CD4-positive, alpha-beta T cell treated with Interferon alpha-2 for 1 hour (primary cell): Measurements from ENCODE around the gene PTPRN2.

Experiments
- DNase-seq, 2 donors: peaks; one replicate each; pipeline ENCODE4 v3.0.0-alpha.2; 2020 to 2022

Gene PTPRN2

DNA sequence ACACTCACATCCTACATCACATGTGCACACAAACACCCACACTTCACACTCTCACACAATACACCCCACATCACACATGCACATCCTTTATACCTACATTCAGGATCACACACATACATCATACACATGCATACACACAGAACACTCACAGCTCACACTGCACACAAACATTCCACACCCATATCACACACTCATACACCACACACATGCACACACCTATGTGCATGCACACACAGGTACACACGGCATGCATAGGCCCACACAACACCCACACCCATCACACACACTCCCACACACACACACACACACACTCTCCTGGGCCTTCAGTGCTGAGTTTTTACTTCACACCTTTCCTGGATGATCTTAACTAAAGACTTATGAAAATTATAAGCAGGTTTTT lies 1030.4 kb downstream of the PTPRN2 start:
- no peak for DNase-seq

GRCh38 chr7:157556642-157556944 lies 1031.0 kb downstream of the PTPRN2 start:
- no peak for DNase-seq

DNA sequence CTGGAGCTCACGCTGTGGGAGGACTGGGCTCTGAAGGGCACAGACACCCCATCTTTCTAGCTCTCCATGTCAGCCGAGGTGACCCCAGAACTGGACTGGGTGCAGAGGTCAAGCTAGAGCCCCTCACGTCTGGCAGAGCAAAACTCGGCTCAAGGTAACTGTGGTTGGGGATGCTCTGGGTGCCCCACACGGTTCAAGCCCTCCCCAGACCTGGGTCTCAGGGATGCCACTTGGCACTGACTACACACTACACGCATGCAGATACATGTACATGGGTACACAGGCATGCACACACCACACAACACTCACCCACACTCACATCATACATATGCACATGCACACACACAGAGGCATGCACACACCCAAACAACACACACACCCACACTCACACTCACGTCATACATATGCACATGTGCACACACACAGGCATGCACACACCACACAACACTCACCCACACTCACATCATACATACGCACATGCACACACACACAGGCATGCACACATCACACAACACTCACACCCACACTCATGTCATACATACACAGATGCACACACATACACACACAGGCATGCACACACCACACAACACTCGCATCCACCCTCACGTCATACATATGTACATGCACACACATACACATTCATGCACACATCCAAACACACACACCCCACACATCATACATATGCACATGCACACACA lies 1031.5 kb downstream of the PTPRN2 start:
- DNase-seq, result no peak

GRCh38 chr7:157555313-157555712 lies 1032.3 kb downstream of the PTPRN2 start:
- DNase-seq, result no peak

DNA sequence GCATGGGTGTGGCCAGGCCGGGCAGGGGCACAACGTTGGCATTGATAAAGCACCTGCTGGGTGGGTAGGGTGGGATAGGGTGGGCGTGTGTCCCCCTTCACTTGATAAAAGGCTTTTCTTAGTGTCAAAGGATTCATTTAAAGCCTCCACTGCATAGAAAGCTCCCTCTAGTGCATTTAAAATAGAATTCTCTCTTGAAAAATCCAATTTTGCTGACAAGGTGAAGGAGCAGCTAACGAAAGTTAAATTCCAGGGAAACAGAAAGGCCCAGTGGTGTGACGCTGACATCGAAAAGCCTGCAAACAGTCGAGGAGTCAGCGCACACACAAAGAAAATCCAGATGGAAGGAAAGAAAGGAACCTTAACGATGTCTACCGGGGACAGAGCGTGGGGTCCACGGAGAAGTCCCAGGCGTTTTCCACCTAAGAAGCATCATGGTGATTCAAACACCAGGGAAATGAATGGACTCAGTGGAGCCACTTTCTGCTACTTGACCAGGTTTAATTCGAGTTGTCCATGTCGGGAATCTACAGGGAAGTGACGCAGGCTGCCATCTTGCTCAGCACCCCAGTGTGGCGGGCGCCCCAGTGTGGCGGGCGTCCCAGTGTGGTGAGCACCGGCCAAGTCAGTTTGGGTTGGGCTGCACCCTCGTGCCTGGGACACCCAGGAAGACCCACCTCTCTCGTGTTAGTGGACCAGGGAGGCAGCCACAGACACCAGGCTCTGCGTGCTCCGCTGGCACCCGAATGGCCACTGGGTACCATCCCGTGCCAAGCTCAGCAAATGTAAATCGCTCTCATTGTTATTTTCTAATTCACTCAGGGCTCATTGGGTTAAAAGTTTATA lies 1033.0 kb downstream of the PTPRN2 start:
- DNase-seq, result no peak

- DNase-seq, result no peak
Measured at GRCh38 chr7:157553256-157553655, 1034.4 kb downstream of the PTPRN2 start.

- no peak for DNase-seq
Measured at GRCh38 chr7:157552295-157552993, 1035.2 kb downstream of the PTPRN2 start.

DNA sequence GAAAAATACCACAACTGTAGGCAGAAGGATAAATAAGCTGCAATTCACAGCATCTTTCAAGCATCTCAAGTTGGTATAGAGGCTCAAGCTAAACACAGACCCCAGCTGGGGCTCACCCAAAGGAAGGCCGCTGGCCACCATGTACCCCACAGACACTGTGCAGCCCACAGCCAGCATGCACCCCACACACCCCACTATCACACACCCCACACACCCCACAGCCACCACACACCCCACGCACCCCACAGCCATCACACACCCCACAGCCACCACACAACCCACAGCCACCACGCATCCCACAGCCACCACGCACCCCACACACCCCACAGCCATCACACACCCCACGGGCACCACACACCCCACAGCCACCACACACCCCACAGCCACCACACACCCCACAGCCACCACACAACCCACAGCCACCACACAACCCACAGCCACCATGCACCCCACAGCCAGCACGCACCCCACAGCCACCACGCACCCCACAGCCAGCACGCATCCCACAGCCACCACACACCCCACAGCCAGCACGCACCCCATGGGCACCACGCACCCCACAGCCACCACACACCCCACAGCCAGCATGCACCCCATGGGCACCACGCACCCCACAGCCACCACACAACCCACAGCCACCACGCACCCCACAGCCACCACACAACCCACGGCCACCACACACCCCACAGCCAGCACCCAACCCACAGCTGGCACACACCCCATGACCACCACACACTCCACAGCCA lies 1036.1 kb downstream of the PTPRN2 start:
- no peak for DNase-seq

DNA sequence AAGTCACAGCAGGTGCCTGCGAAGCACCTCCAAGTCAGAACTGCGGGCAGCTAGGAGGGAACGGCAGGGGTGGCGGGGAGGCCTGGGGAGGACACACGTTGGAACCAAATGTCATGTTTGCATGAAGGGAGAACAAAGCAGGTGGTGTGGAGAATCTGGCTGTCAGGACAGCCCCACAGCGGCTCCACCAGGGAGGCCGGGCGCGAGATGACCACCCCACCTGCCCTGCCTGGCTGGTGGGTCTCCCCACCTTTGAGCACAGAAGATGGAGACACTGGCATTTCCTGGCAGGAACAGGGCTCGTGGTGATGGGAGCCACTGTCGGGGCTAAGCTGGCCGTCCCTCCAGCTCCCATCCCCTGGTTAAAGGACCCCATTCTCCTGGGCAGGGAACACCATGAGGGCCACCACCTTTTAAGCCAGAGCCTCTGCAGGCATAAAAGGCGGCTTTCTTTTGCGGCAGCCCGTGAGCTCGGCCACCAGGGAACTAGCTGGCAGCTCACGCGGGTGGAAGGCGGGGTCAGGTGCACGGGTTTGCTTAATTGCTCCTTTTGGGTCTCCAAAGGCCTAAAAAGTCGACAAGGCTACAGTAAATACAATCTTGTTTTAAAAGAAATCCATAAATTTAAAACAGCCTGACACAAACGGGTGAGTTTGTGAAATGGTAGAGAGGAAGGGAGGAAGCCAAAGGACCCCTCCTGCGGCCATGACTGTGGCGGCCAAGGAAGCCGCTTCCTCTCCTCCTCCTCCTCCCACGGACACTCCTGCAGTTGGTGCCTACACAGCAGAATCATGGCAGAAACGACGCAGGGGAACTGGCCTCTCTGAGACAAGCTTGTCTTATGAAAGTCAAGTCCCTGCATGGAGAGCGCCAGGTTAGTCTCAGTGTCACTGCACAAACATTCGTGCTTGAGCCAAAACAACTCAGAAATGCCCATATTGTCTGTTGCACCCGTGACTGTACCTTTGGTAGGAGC lies 1037.0 kb downstream of the PTPRN2 start:
- DNase-seq, result no peak

GRCh38 chr7:157549612-157550299 lies 1037.9 kb downstream of the PTPRN2 start:
- DNase-seq, result no peak

- DNase-seq, result no peak
Measured at GRCh38 chr7:157548691-157549303, 1038.8 kb downstream of the PTPRN2 start.

DNA sequence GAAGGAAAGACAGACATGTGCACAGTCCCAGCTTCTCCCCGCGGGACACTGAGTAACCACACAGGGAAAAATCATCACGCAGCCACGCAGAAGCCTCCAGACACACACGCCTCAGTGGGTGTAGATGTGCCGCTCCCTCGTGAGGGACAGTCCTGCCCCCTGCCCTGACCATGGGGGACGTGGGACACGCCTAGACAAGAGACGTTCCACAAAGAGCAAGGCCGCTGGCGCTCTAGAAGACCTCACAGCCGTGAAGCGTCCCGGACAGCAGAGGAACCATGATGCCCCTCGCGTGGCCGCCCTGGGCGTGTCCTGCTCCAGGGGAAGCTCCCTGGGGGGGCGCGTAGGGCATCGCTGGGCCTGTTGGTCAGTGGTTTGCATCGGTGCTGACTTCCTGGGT lies 1040.0 kb downstream of the PTPRN2 start:
- DNase-seq, result no peak

DNA sequence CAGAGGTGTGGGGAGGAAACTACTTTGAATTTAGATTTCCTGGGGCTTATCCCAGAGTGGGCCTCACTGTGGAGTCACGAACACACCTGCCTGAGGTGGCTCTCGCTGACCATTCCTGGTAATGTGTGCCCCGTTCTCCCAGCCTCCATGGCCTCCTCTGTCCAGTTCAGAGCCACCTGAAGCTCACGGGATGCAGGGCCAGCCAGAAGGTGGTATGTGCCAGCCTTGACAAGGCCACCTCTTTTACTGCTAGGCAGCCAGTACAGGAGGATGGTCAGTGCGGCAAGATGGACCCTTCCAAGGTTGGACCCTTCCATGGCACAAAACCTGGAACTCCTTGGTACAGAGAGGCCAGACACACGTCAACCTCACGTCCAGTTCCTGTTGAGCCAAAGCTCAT lies 1040.5 kb downstream of the PTPRN2 start:
- no peak for DNase-seq

- DNase-seq, result no peak
Measured at GRCh38 chr7:157545681-157546060, 1042.0 kb downstream of the PTPRN2 start.

- no peak for DNase-seq
Measured at GRCh38 chr7:157544980-157545680, 1042.5 kb downstream of the PTPRN2 start.

GRCh38 chr7:157544226-157544625 lies 1043.4 kb downstream of the PTPRN2 start:
- no peak for DNase-seq

DNA sequence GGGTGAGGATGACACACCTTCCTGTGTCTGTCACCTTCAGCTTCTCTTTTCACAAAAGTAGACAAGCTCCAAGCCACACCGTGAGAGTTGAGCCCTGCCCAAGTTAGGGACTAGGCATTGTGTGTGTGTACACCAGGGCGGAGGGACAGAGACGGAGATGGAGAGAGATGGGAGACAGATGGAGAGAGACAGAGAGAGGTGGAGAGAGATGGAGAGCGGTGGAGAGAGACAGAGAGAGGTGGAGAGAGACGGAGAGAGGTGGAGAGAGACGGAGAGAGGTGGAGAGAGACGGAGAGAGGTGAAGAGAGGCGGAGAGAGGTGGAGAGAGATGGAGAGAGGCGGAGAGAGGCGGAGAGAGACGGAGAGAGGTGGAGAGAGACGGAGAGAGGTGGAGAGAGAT lies 1043.8 kb downstream of the PTPRN2 start:
- no peak for DNase-seq

GRCh38 chr7:157543276-157543675 lies 1044.3 kb downstream of the PTPRN2 start:
- DNase-seq, result no peak

DNA sequence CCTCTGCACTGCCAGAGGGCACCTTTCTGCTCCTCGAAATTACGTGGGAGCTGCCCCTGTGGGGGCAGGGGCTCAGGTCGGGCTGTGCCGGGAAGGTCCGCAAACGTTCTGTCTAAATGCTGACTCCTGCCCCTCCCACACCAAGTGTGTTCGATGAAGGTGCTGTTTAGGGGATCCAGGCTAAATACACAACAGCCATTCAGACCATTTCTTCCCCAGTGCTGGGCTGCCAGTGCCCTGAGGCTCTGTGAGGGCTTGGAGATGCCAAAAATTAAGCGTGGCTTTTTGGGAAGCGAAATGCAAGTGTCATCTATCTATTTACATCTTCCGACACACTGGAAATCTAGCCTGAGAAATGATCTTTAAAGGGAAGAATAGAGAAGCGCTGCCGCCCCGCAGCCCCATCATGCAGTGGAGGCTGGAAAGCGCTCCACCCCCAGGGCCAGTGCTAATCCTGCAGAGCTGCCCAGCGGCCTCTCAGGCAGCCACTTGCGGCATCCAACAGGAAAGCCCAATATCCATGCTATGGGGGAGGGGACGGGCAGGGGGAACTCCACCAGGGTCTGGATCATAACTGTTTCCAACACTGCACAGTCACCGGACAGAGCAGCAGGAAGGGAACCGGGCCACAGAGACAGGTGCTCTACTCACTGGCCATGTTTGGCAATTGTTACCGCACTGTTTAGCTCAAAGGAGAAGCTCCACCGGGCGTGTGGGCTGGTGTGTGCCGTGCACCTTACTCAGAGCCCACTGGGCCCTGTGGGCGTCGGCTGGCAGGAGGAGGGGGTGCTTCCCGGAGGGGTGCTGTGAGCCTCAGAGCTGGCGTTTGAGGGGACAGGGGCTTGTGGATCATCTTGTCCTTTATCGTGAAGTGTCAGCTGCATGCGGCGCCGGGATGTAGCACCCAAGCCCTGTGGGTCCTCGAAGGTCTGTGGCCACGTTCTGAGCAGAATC lies 1045.3 kb downstream of the PTPRN2 start:
- no peak for DNase-seq
